HFF-Myc (cell line): ENCODE data around the gene GREB1.

Experiments used
- DNase-seq: peaks from one replicate; pipeline ENCODE4 v3.0.0-alpha.2; 2011; ENCODE audit warnings: low read depth; ENCODE audit errors: extremely low read depth
- H3K4me3 ChIP-seq: replicated peaks from 2 replicates; pipeline ENCODE4 v1.5.1; 2011; ENCODE audit warnings: low read depth, mild to moderate bottlenecking, control low read depth, low read length
- TF ChIP-seq, protein P1 (sequence below): IDR thresholded peaks from 2 replicates; pipeline ENCODE4 v1.5.1; 2012; ENCODE audit warnings: mild to moderate bottlenecking, low read depth, low read length, control low read depth; ENCODE audit errors: missing control alignments

The GREB1 gene

DNA sequence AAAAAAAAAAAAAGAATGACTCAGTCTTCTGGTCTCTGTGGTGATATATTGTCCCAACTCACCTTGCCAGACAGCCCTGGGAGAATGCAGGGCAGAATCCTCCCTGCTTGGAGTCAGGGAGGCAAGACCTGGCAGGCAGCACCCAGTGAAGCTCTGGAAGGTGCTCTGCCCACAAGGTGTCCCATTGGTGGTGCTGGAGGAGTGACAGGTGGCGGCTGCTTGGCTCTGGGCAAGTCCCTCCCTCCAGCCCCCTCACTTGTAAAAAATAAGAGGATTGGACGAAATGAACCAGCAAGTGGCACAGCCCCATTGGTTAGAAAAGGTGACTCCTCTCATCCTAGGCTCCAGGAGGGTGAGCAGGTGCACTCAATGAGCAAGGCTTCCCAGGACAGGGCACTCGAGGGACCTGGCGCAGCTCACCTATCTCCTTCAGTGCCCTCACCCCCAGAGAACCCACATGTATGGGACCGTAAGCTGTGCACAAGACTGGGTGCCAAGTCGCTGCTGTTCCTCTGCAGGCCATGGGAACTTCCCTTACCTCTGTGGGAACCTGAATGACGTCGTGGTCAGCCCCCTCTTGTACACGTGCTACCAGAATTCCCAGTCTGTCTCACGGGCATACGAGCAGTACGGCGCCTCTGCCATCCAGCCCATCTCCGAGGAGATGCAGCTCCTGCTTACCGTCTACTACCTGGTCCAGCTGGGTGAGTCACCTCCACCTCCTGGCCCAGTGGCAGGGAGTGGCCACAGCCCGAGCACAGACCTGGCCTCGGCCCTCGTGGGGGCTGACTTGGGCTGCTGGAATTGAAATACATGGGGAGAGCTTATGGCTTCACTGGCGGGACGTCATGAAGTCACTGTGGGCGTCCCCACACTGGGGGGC, 54.6 kb downstream of the GREB1 start:
- DNase-seq, result no peak
- no peak overlapping the region for H3K4me3 ChIP-seq
- TF ChIP-seq, protein P1, sequence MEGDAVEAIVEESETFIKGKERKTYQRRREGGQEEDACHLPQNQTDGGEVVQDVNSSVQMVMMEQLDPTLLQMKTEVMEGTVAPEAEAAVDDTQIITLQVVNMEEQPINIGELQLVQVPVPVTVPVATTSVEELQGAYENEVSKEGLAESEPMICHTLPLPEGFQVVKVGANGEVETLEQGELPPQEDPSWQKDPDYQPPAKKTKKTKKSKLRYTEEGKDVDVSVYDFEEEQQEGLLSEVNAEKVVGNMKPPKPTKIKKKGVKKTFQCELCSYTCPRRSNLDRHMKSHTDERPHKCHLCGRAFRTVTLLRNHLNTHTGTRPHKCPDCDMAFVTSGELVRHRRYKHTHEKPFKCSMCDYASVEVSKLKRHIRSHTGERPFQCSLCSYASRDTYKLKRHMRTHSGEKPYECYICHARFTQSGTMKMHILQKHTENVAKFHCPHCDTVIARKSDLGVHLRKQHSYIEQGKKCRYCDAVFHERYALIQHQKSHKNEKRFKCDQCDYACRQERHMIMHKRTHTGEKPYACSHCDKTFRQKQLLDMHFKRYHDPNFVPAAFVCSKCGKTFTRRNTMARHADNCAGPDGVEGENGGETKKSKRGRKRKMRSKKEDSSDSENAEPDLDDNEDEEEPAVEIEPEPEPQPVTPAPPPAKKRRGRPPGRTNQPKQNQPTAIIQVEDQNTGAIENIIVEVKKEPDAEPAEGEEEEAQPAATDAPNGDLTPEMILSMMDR, result no peak

DNA sequence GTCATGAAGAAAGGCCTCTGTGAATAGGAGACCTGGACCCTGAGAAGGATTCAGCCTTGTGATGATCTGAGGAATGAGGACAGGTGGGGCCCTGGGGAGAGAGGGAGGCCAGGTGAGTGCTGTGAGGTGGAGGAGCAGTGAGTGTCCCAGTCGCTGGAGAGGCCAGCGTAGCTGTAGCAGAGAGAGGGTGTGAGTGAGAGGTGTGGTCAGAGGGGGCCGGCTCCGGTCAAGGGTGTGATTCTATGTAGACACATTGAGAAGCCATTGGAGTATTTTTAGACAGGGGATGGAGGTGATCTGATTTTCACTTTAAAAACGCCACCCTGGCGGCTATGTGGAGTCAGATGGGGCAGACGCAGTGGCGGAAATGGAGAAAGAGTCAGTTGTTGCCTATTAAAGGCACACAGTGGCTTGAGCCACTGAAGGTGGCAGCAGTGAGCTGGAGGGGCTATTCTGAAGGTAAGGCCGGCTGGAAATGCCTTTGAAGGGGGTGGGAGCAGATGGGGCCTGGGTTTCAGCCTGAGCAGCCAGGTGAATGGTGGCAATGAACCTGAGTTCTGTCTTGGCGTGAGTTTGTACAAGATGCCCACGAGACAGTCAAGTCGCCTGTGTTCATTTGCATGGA, 55.6 kb downstream of the GREB1 start:
- TF ChIP-seq, protein P1, result peak; percentile 5
- DNase-seq, result no peak
- H3K4me3 ChIP-seq, result no peak overlapping the region

DNA sequence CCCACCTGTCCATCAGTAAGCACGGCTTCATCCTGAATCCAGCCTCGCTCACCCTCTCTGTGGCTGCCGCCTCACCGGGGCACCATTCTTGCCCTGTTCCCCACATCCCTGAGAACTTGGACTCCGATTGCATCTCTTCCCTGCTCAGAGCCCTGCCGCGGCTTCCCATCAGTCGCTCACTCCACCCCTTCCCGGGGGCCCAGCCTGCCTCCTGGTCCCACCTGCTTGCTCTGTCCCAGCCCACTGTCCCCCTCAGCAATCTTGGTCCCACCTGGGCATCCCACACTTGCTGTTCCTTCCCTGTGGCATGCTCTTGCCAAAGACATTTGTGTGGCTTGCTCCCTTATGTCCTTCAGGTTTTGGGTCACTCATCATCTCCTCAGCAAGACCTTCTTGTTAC, 56.3 kb downstream of the GREB1 start:
- no peak for DNase-seq
- no peak overlapping the region for H3K4me3 ChIP-seq
- TF ChIP-seq, protein P1, result no peak

DNA sequence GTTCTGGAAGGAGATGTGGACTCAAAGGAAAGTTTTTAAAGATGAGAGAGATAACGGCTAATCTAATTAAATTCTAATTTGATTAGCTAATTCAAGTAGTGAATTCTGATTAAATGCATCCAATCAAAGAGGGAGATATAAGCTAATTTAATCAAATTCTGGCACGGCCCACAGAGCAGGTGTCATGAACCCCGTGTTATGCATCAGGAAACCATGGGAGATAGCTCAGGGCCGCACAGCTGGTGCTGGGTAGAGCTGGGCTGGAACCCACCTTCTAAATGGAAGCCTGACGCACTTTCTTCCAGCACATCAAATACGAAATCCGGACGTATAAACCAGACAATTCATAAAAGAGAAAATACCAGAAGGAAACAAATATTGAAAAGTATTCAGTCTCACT, 57.2 kb downstream of the GREB1 start:
- TF ChIP-seq, protein P1, result no peak
- H3K4me3 ChIP-seq, result no peak overlapping the region
- no peak for DNase-seq

DNA sequence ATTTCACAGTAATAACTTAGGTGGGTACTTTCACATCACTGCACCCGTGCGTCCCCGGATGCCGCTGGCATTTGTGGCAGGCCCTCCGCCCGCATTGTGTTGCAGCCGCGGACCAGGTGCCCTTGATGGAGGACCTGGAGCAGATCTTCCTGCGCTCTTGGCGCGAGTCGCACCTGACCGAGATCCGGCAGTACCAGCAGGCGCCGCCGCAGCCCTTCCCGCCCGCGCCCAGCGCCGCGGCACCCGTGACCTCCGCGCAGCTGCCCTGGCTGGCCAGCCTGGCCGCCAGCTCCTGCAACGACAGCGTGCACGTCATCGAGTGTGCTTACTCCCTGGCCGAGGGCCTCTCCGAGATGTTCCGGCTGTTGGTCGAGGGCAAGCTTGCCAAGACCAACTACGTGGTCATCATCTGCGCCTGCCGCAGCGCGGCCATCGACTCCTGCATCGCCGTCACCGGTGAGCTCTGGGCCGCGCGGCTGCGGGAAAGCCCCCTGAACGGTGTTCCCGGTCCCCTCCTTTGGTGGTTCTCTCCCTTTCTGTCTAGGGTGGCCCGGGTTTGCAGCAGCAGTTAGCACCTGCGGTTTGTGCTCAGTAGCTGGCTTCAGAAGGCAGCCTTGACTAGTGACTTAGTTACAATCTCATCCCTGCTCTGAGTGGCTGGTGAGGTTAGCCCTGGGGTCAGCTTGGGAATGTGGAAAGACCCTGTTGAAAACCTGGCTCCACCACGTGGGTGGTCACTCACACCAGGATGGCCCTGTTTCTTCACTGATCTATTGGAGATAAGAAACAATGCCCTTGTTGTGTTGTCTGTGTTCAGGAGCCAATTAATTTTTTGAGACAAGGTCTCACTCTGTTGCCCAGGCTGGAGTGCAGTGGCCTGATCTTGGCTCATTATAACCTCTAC, 59.1 kb downstream of the GREB1 start:
- TF ChIP-seq, protein P1, result no peak
- no peak for DNase-seq
- no peak overlapping the region for H3K4me3 ChIP-seq

DNA sequence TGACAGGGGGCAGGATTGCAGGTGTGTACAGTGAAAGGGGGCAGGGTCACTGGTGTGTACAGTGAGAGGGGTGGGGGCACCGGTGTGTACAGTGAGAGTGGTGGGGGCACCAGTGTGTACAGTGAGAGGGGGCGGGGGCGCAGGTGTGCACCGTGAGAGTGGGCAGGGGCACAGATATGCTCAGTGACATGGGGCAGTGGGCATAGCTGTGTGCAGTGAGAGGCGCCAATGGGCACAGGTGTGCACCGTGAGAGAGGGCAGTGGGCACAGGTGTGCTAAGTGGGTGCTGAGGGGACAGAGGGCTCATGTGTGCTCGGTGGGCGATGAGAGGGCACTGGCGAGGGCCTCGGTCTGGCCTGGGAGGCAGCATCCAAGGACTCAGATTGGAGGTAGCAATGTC, 63.0 kb downstream of the GREB1 start:
- TF ChIP-seq, protein P1, result no peak
- H3K4me3 ChIP-seq, result no peak overlapping the region
- DNase-seq, result no peak
